Mesenchymal stem cell (in vitro differentiated cells and primary cell): Measurements from ENCODE around the gene SETD2. TPM values are rescaled to one million over a fixed set of nuclear protein-coding genes. Genes with fewer than 3 reads are reported as not detected.
"Not testable (repeated sequence)": the region's sequence is repeated elsewhere in the genome, so short reads cannot be mapped to it uniquely, and the experiment has no call there.

Experiments used
- DNase-seq: peaks from one replicate; pipeline ENCODE4 v3.0.0-alpha.2; 2013
- H2AFZ ChIP-seq: one replicate; pipeline ENCODE4 v1.6.1; 2013; ENCODE audit warnings: low read depth, mild to moderate bottlenecking, control low read depth, inconsistent platforms, low read length, moderate library complexity
- H2AK5ac ChIP-seq: 2 replicates; pipeline ENCODE4 v1.6.1; 2013; ENCODE audit warnings: low read length, moderate library complexity, mild to moderate bottlenecking, inconsistent platforms; ENCODE audit not compliant: severe bottlenecking
- H2BK120ac ChIP-seq: one replicate; pipeline ENCODE4 v1.6.1; 2013; ENCODE audit warnings: low read depth, mild to moderate bottlenecking, inconsistent platforms, low read length, moderate library complexity
- H2BK12ac ChIP-seq, 2 experiments: one replicate each; pipeline ENCODE4 v1.6.1; 2013; ENCODE audit warnings: inconsistent platforms in 2 of 2, low read length in 2 of 2, mild to moderate bottlenecking in 2 of 2, moderate library complexity in 2 of 2, control low read depth in 1 of 2
- H2BK15ac ChIP-seq: one replicate; pipeline ENCODE4 v1.6.1; 2013; ENCODE audit warnings: mild to moderate bottlenecking, low read depth, inconsistent platforms; ENCODE audit not compliant: poor library complexity, severe bottlenecking
- H2BK5ac ChIP-seq: 2 replicates; pipeline ENCODE4 v1.6.1; 2013; ENCODE audit warnings: low read depth, mild to moderate bottlenecking, low read length, control low read depth, inconsistent platforms; ENCODE audit not compliant: poor library complexity, severe bottlenecking
- H3K14ac ChIP-seq, 2 experiments: one replicate each; pipeline ENCODE4 v1.6.1; 2013; ENCODE audit warnings: inconsistent platforms in 2 of 2, low read length in 2 of 2, control low read depth in 1 of 2, mild to moderate bottlenecking in 1 of 2, moderate library complexity in 1 of 2
- H3K18ac ChIP-seq, 2 experiments: one replicate each; pipeline ENCODE4 v1.6.1; 2013; ENCODE audit warnings: inconsistent platforms in 2 of 2, low read length in 2 of 2, control low read depth in 1 of 2, low read depth in 1 of 2, mild to moderate bottlenecking in 1 of 2
- H3K23ac ChIP-seq, 2 experiments: one replicate each; pipeline ENCODE4 v1.6.1; 2013; ENCODE audit warnings: inconsistent platforms in 2 of 2, low read length in 2 of 2, mild to moderate bottlenecking in 2 of 2, moderate library complexity in 2 of 2, control low read depth in 1 of 2
- H3K27ac ChIP-seq: 2 replicates; pipeline ENCODE4 v1.5.1; 2013; ENCODE audit warnings: mild to moderate bottlenecking, moderate library complexity, low read length, control low read depth, inconsistent platforms; ENCODE audit not compliant: poor library complexity, severe bottlenecking
- H3K27me3 ChIP-seq, 2 experiments: 2 replicates each; pipeline versions ENCODE4 v1.6.1 to v1.7.0; 2013; ENCODE audit warnings: low read length in 2 of 2, mild to moderate bottlenecking in 2 of 2, moderate library complexity in 2 of 2, control low read depth in 1 of 2, inconsistent platforms in 1 of 2; ENCODE audit not compliant: control insufficient read depth in 1 of 2, insufficient read depth in 1 of 2
- H3K36me3 ChIP-seq, 2 experiments: 2 replicates each; pipeline versions ENCODE4 v1.6.1 to v1.7.0; 2013; ENCODE audit warnings: low read length in 2 of 2, control low read depth in 1 of 2, inconsistent platforms in 1 of 2, low read depth in 1 of 2, mild to moderate bottlenecking in 1 of 2; ENCODE audit not compliant: insufficient read depth in 2 of 2, control insufficient read depth in 1 of 2
- H3K4ac ChIP-seq, 2 experiments: one replicate each; pipeline ENCODE4 v1.6.1; 2013; ENCODE audit warnings: inconsistent platforms in 2 of 2, low read length in 2 of 2, mild to moderate bottlenecking in 2 of 2, moderate library complexity in 2 of 2, control low read depth in 1 of 2, low read depth in 1 of 2
- H3K4me1 ChIP-seq: 2 replicates; pipeline ENCODE4 v1.6.1; 2013; ENCODE audit warnings: low read depth, low read length, control low read depth; ENCODE audit not compliant: control insufficient read depth, insufficient read depth
- H3K4me2 ChIP-seq: 2 replicates; pipeline ENCODE4 v1.6.1; 2013; ENCODE audit warnings: low read length, mild to moderate bottlenecking, inconsistent platforms; ENCODE audit not compliant: poor library complexity, severe bottlenecking
- H3K4me3 ChIP-seq, 2 experiments: 2 replicates each; pipeline versions ENCODE4 v1.5.1 to v1.7.0; 2013; ENCODE audit warnings: low read length in 2 of 2, mild to moderate bottlenecking in 2 of 2, control low read depth in 1 of 2, low read depth in 1 of 2; ENCODE audit not compliant: insufficient read depth in 1 of 2
- H3K79me1 ChIP-seq: replicated peaks from 2 replicates; pipeline ENCODE4 v1.6.1; 2013; ENCODE audit warnings: mild to moderate bottlenecking, control low read depth, low read length, inconsistent platforms; ENCODE audit not compliant: poor library complexity, severe bottlenecking
- H3K9ac ChIP-seq: 2 replicates; pipeline ENCODE4 v1.7.0; 2013; ENCODE audit warnings: mild to moderate bottlenecking, low read length, moderate library complexity
- H3K9me3 ChIP-seq: 2 replicates; pipeline ENCODE4 v1.7.0; 2013; ENCODE audit warnings: mild to moderate bottlenecking, low read length; ENCODE audit not compliant: control insufficient read depth
- H4K8ac ChIP-seq: one replicate; pipeline ENCODE4 v1.6.1; 2013; ENCODE audit warnings: inconsistent platforms, mild to moderate bottlenecking, low read length, moderate library complexity
- H4K91ac ChIP-seq: one replicate; pipeline ENCODE4 v1.6.1; 2013; ENCODE audit warnings: mild to moderate bottlenecking, low read length, inconsistent platforms
- WGBS: methylation state at CpG from one replicate; pipeline ENCODE4 v1.1.7; 2013; ENCODE audit warnings: mixed read lengths; 5-methylcytosine and 5-hydroxymethylcytosine counted together
- polyA plus RNA-seq, 2 experiments: library from polyadenylated mRNA; stranded (reverse); fragments of 200-250 nt; gene quantifications; one replicate each; pipeline ENCODE4 v1.2.3, GENCODE V29; 2013

The SETD2 gene, protein sequence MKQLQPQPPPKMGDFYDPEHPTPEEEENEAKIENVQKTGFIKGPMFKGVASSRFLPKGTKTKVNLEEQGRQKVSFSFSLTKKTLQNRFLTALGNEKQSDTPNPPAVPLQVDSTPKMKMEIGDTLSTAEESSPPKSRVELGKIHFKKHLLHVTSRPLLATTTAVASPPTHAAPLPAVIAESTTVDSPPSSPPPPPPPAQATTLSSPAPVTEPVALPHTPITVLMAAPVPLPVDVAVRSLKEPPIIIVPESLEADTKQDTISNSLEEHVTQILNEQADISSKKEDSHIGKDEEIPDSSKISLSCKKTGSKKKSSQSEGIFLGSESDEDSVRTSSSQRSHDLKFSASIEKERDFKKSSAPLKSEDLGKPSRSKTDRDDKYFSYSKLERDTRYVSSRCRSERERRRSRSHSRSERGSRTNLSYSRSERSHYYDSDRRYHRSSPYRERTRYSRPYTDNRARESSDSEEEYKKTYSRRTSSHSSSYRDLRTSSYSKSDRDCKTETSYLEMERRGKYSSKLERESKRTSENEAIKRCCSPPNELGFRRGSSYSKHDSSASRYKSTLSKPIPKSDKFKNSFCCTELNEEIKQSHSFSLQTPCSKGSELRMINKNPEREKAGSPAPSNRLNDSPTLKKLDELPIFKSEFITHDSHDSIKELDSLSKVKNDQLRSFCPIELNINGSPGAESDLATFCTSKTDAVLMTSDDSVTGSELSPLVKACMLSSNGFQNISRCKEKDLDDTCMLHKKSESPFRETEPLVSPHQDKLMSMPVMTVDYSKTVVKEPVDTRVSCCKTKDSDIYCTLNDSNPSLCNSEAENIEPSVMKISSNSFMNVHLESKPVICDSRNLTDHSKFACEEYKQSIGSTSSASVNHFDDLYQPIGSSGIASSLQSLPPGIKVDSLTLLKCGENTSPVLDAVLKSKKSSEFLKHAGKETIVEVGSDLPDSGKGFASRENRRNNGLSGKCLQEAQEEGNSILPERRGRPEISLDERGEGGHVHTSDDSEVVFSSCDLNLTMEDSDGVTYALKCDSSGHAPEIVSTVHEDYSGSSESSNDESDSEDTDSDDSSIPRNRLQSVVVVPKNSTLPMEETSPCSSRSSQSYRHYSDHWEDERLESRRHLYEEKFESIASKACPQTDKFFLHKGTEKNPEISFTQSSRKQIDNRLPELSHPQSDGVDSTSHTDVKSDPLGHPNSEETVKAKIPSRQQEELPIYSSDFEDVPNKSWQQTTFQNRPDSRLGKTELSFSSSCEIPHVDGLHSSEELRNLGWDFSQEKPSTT (N-terminal part only)
- polyA plus RNA-seq (2013, experiment 1 of 2), result 14.6 TPM
- 14.2 TPM for polyA plus RNA-seq (2013, experiment 2 of 2)

DNA sequence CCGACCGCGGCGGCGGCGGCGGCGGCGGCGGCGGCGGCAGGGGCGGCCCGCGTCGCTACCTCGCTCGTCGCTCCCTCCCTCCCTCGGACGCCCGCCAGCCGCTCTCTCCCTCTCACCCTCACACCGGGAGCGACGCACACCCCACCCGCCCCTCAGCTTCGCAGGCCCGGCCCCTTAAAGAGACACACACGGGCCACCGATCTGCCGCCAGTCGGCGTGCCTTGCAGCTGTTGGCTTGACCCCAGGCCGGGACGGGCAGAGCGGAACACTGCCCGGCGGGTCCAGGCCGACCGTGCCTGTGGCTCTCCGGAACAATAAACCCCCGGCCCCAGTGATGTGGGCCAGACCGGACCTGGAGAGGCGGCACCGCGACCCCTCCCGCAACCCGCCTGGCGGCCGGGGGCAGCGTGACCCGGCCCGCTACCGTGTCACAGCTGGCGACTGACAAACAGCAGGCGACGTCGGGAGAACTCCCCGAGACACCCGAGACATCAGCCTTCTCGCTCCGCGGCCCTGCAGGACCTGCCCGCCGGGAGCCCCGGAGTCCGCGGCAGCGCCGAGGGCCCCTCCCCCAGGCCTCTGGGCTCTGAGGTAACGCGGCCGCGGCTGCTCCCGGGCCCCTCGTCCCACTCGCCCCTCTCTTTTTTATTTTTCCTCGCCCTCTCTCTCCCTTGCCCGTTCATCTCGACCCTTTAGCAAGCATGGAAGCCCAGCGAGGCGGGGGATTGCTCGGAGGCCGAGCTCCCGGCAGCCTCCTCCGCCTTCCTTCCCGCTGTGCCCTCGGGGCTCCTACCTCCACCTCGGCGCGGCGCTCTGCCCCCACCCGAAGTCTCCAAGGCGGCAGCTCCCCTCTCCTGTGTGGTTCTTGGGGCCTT is at the start of gene SETD2:
SETD2 (minus strand) TSS at position 107 of the 875 bp plus-strand sequence. CDS start 189 bp downstream, outside the sequence.
- Histone ChIP-seq H3K4me3 (peak within 1 kb of the TSS; percentile 90 to 93), H3K23ac (peak within 1 kb of the TSS in 1 of 2 experiments; percentile 86), H2BK5ac (peak within 1 kb of the TSS; percentile 92), H3K4me2 (peak within 1 kb of the TSS; percentile 75), H2AFZ (peak within 1 kb of the TSS; percentile 88), H4K8ac (peak within 1 kb of the TSS; percentile 82), H3K4me1 (peaks cover 7% of the 10 kb centered on the region), H2BK120ac (peak within 1 kb of the TSS; percentile 61), H3K9ac (peak within 1 kb of the TSS; percentile 98), H3K4ac (peak within 1 kb of the TSS; percentile 75 to 94), H3K27me3 (no peaks in the 10 kb centered on the region), H3K14ac (peak within 1 kb of the TSS; percentile 92 to 95), H2BK12ac (peak within 1 kb of the TSS in 1 of 2 experiments; percentile 59), H4K91ac (peak within 1 kb of the TSS; percentile 87), H2AK5ac (no peak within 1 kb of the TSS), H3K79me1 (peaks cover 8% of the 10 kb centered on the region), H3K18ac (peak within 1 kb of the TSS; percentile 95 to 96), H2BK15ac (peak within 1 kb of the TSS; percentile 99), H3K27ac (peak within 1 kb of the TSS; percentile 86), H3K9me3 (no peaks in the 10 kb centered on the region), H3K36me3 (no peaks in the 10 kb centered on the region)
- WGBS, result under 1% methylated on average over 74 of the region's 95 CpGs
- DNase-seq, result peak; percentile 94

DNA sequence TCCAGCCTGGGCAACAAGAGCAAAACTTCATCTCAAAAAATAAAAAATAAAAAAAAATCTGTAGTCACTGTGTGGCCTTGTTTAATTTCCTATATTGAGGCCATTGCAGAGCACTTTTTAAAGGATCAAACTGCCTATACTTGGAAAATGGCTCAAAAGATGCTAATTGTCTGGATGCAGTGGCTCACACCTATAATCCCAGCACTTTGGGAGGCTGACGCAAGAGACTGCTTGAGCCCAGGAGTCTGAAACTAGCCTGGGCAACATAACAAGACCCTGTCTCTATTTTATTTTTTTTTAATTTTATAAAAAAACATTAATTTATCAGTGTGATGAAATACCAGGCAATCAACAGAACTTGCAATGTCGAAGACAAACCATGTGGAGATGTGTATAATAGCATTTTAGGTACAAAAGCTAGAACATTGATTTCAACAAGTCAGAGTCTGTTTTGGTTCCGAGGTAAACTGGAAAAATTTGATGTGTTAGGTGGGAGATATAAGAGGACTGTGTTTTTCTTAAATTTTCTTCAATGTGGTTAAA is 47.0 kb upstream of the SETD2 start:
- Histone ChIP-seq H3K4me3 (no peak overlapping the region), H3K14ac (no peak overlapping the region), H3K9me3 (no peaks in the 10 kb centered on the region), H2BK15ac (no peak overlapping the region), H3K23ac (no peak overlapping the region), H2BK5ac (no peak overlapping the region), H2AK5ac (no peak overlapping the region), H2BK12ac (no peak overlapping the region), H2AFZ (no peak overlapping the region), H3K9ac (no peak overlapping the region), H3K36me3 (no peaks in the 10 kb centered on the region), H4K91ac (no peak overlapping the region), H4K8ac (no peak overlapping the region), H3K79me1 (no peaks in the 10 kb centered on the region), H3K4me1 (no peaks in the 10 kb centered on the region), H3K4me2 (no peak overlapping the region), H2BK120ac (no peak overlapping the region), H3K27me3 (no peaks in the 10 kb centered on the region), H3K18ac (no peak overlapping the region), H3K4ac (no peak overlapping the region), H3K27ac (no peak overlapping the region)
- 91% methylated on average over 3 of the region's 3 CpGs for WGBS
- no peak for DNase-seq

DNA sequence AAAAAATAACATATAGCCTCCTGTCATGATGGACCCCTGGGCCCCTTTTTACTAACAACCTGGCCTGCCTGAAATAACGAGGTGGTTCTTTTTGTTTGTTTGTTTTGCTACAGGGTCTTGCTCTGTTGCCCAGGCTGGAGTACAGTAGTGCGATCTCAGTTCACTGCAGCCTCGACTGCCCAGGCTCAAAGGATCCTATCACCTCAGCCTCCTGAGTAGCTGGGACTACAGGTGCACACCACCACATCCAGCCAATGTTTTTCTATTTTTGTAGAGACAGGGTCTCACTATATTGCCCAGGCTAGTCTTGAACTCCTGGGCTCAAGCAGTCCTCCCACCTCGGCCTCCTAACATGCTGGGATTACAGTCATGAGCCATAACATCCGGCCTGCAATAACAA is 42.1 kb upstream of the SETD2 start:
- not testable (repeated sequence) for H3K4me1 ChIP-seq, H3K9me3 ChIP-seq, H3K27ac ChIP-seq, H2BK12ac ChIP-seq, H3K18ac ChIP-seq, H3K4me2 ChIP-seq, H2BK120ac ChIP-seq, H2AK5ac ChIP-seq, H3K36me3 ChIP-seq, H4K8ac ChIP-seq, H2BK15ac ChIP-seq, H3K27me3 ChIP-seq, H4K91ac ChIP-seq, DNase-seq, H3K4me3 ChIP-seq, H3K79me1 ChIP-seq, H2BK5ac ChIP-seq, H3K14ac ChIP-seq, H2AFZ ChIP-seq, H3K23ac ChIP-seq, H3K4ac ChIP-seq, H3K9ac ChIP-seq
- 95% methylated on average over 5 of the region's 5 CpGs for WGBS
